K562 (cell line): ENCODE results near the gene RPS28. TPM values are rescaled to one million over a fixed set of nuclear protein-coding genes. Genes with fewer than 3 reads are reported as not detected.

Experiments used
- ATAC-seq: fragments of 200-7000 bp; cut with Tn5 transposase; 3 replicates; pipeline ENCODE4 v1.9.1; 2020; ENCODE audit warnings: moderate library complexity
- BruUV-seq: library from RNA; stranded (reverse); fragments of 400-500 nt; replicated peaks from 2 replicates; lab custom pipeline; 2021; lab: Mats Ljungman, UMichigan
- CTCF ChIA-PET: fragments of 300-600 bp; formaldehyde crosslinking; extraction: SDS; loops from one replicate; lab custom pipeline; 2021; ENCODE audit warnings: low intra/inter-chr PET ratio; lab: Yijun Ruan, JAX
- POLR2A ChIA-PET: fragments of 300-600, 350-650 bp; sonication (Branson Sonifier 250); formaldehyde crosslinking; extraction: SDS; loops from one replicate; lab custom pipeline; 2021; ENCODE audit warnings: antibody characterized with exemption, inconsistent platforms; lab: Yijun Ruan, JAX
- DNase-seq, 4 experiments: peaks; one replicate each; pipeline versions ENCODE4 v3.0.0 to v3.0.0-alpha.2; 2011 to 2018; ENCODE audit warnings: low spot score in 3 of 4, mixed read lengths in 3 of 4; ENCODE audit errors: extremely low read depth in 1 of 4
- FAIRE-seq: peaks from 2 replicates; lab custom pipeline; 2011; peaks lifted over from hg19 to GRCh38; lab: Jason Lieb, UNC
- H2AFZ ChIP-seq: 2 replicates; pipeline ENCODE4 v1.6.0; 2011; ENCODE audit warnings: low read depth, low read length, control low read depth, inconsistent platforms
- H3K27ac ChIP-seq: fragments of 200-600 bp; 3 replicates; pipeline ENCODE4 v1.8.0; 2011; ENCODE audit warnings: low read depth, mild to moderate bottlenecking, control low read depth, inconsistent platforms, low read length, moderate library complexity, mixed read lengths; ENCODE audit errors: extremely low read depth
- H3K27me3 ChIP-seq, 2 experiments: fragments of 300-600 bp in 1 of 2; 2 replicates in 1 of 2; 3 replicates in 1 of 2; pipeline versions ENCODE4 v1.6.0 to v1.8.0; 2011; ENCODE audit warnings: inconsistent platforms in 2 of 2, low read length in 2 of 2, mild to moderate bottlenecking in 1 of 2, mixed read lengths in 1 of 2, moderate library complexity in 1 of 2; ENCODE audit not compliant: control insufficient read depth in 2 of 2, insufficient read depth in 2 of 2
- H3K36me3 ChIP-seq: fragments of 300-600 bp; 3 replicates; pipeline ENCODE4 v1.8.0; 2011; ENCODE audit warnings: mild to moderate bottlenecking, low read length, inconsistent platforms; ENCODE audit not compliant: control insufficient read depth, insufficient read depth
- H3K4me1 ChIP-seq, 2 experiments: fragments of 200-600 bp in 1 of 2; replicated peaks in 1 of 2; 2 replicates in 1 of 2; 3 replicates in 1 of 2; pipeline versions ENCODE4 v1.5.1 to v1.8.0; 2011; ENCODE audit warnings: inconsistent platforms in 2 of 2, low read length in 2 of 2, mild to moderate bottlenecking in 1 of 2, mixed read lengths in 1 of 2, moderate library complexity in 1 of 2; ENCODE audit not compliant: control insufficient read depth in 2 of 2, insufficient read depth in 2 of 2
- H3K4me2 ChIP-seq: 2 replicates; pipeline ENCODE4 v1.6.1; 2011; ENCODE audit warnings: low read length, control low read depth, inconsistent platforms, mixed read lengths; ENCODE audit not compliant: insufficient read depth
- H3K4me3 ChIP-seq: fragments of 200-600 bp; sonication (generic), shearing (Covaris generic); 2 replicates; pipeline ENCODE4 v1.5.1; 2016; ENCODE audit warnings: control low read depth, inconsistent platforms
- H3K79me2 ChIP-seq: fragments of 200-600 bp; 3 replicates; pipeline ENCODE4 v1.8.0; 2011; ENCODE audit warnings: low read length, inconsistent platforms; ENCODE audit not compliant: control insufficient read depth, insufficient read depth
- H3K9ac ChIP-seq, 2 experiments: 2 replicates each; pipeline versions ENCODE4 v1.6.0 to v1.6.1; 2011; ENCODE audit warnings: low read depth in 2 of 2, low read length in 2 of 2, control low read depth in 1 of 2, inconsistent platforms in 1 of 2, mild to moderate bottlenecking in 1 of 2, mixed read lengths in 1 of 2; ENCODE audit not compliant: insufficient read depth in 1 of 2
- H3K9me1 ChIP-seq: one replicate; pipeline ENCODE4 v1.6.0; 2011; ENCODE audit warnings: inconsistent platforms, mild to moderate bottlenecking, low read length, moderate library complexity; ENCODE audit not compliant: control insufficient read depth, insufficient read depth
- H3K9me3 ChIP-seq: replicated peaks from 2 replicates; pipeline ENCODE4 v1.5.1; 2011; ENCODE audit warnings: low read depth, low read length, inconsistent platforms; ENCODE audit not compliant: control insufficient read depth, insufficient read depth
- H4K20me1 ChIP-seq: replicated peaks from 2 replicates; pipeline ENCODE4 v1.6.1; 2011; ENCODE audit warnings: low read length, inconsistent platforms, mixed read lengths; ENCODE audit not compliant: control insufficient read depth, insufficient read depth
- BMI1 ChIP-seq: fragments of 150-350 bp; IDR thresholded peaks from 2 replicates; pipeline ENCODE4 v1.6.1; 2014; ENCODE audit warnings: low read length
- CBX2 ChIP-seq: fragments of 200-600 bp; sonication (generic); IDR thresholded peaks from one replicate; pipeline ENCODE4 v1.6.1; 2012; ENCODE audit warnings: mild to moderate bottlenecking, low read length, inconsistent platforms; ENCODE audit not compliant: insufficient read depth, poor library complexity, severe bottlenecking
- EP300 ChIP-seq: IDR thresholded peaks from 2 replicates; pipeline ENCODE4 v1.6.1; 2012; ENCODE audit warnings: low read length, improper control_type of control experiment
- KAT2B ChIP-seq: IDR thresholded peaks from one replicate; pipeline ENCODE4 v1.6.1; 2012; ENCODE audit warnings: low read depth, mild to moderate bottlenecking, control low read depth, inconsistent platforms, low read length, moderate library complexity
- MYC ChIP-seq, 2 experiments: fragments of 250-450 bp in 1 of 2; sonication (Bioruptor Pico) in 1 of 2; IDR thresholded peaks; 2 replicates each; pipeline versions ENCODE4 v1.5.1 to v1.6.1; 2012 to 2021; ENCODE audit warnings: low read depth in 2 of 2, borderline replicate concordance in 1 of 2, improper control_type of control experiment in 1 of 2, low read length in 1 of 2, mild to moderate bottlenecking in 1 of 2, moderate library complexity in 1 of 2
- POLR2B ChIP-seq: fragments of 450-650 bp; IDR thresholded peaks from 2 replicates; pipeline ENCODE4 v1.6.1; 2018; ENCODE audit warnings: low read depth; ENCODE audit not compliant: partially characterized antibody
- ZNF239 ChIP-seq: fragments of 250-450 bp; sonication (Bioruptor Pico); IDR thresholded peaks from 2 replicates; pipeline ENCODE4 v1.4.0; 2020; ENCODE audit warnings: mild to moderate bottlenecking
- ZNF384 ChIP-seq: IDR thresholded peaks from 2 replicates; pipeline ENCODE4 v1.6.1; 2012; ENCODE audit warnings: low read depth, low read length, improper control_type of control experiment
- WGBS: fragments of 100-300 bp; shearing (Covaris generic); methylation state at CpG from one replicate; pipeline ENCODE4 v1.1.6; 2016; ENCODE audit warnings: low coverage, mixed read lengths; ENCODE audit not compliant: insufficient coverage; ENCODE audit errors: missing lambda C conversion rate; 5-methylcytosine and 5-hydroxymethylcytosine counted together
- in situ Hi-C: fragments of 300-500 bp; cut with MboI; formaldehyde crosslinking; loops from 4 replicates; pipeline ENCODE4 v1.15.0; 2018; ENCODE audit warnings: inconsistent platforms, mixed read lengths
- intact Hi-C: fragments of 100-400 bp; cut with micrococcal nuclease; formaldehyde crosslinking; loops from 2 replicates; pipeline ENCODE4 v1.14.2; 2022
- polyA plus RNA-seq, 8 experiments: library from polyadenylated mRNA; depleted of rRNA in 4 of 8; stranded (reverse) in 5 of 8; unstranded in 3 of 8; fragments of >200 nt; fragmentation: Nextera tagmentation in 2 of 8; fragmentation: Illumina TruSeq in 1 of 8; extraction: Ambion mirVana in 2 of 8; extraction: Trizol in 1 of 8; gene quantifications; 2 replicates each; pipeline versions ENCODE4 v1.2.1 to v1.2.3, GENCODE V29; 2011 to 2014; ENCODE audit warnings: inconsistent platforms in 1 of 8, missing spikeins in 1 of 8
- total RNA-seq, 7 experiments: library from RNA; depleted of rRNA in 6 of 7; stranded (reverse); fragments of >200 nt in 6 of 7; fragmentation: Illumina TruSeq in 2 of 7; extraction: Trizol in 2 of 7; gene quantifications; 2 replicates each; pipeline versions ENCODE4 v1.2.1 to v1.2.3, GENCODE V29; 2011 to 2021; ENCODE audit warnings: low replicate concordance in 1 of 7

The RPS28 gene
- total and polyA plus RNA-seq, 9 of the 15 experiments (the other 6 are each of a cell fraction or from before 2014, with no cell fraction given) = 165 to 2,827 (median 1,303) TPM

GRCh38 chr19:8302734-8303133, 18.6 kb upstream of the RPS28 start:
- no peak for TF ChIP-seq BMI1
- no peak for TF ChIP-seq MYC (IDR thresholded peaks at IDR 0.05; ENCODE audit: low read depth, low read length)
- no peak for TF ChIP-seq MYC (CRISPR knock-in tag; IDR thresholded peaks at IDR 0.05; ENCODE audit: borderline replicate concordance, low read depth)
- TF ChIP-seq KAT2B = no peak
- no peak for TF ChIP-seq POLR2B
- no peak for TF ChIP-seq CBX2
- no peak for TF ChIP-seq ZNF384
- no peak for TF ChIP-seq EP300
- TF ChIP-seq ZNF239 (CRISPR knock-in tag) = no peak
- no peak overlapping the region; a peak in 1 of 4 replicates for H3K9ac ChIP-seq
- intact Hi-C loops (no loop called here), in situ Hi-C loops (no loop called here)
- no peak overlapping the region for H3K4me3 ChIP-seq
- H3K4me1 ChIP-seq = peaks cover 24 to 52% of the 10 kb centered on the region in 2 experiments; a peak in 4 of 5 replicates
- DNase-seq (no peak), ATAC-seq (no peak), FAIRE-seq (no peak)
- H2AFZ ChIP-seq = no peak overlapping the region
- no peaks in the 10 kb centered on the region for H3K9me1 ChIP-seq
- BruUV-seq = no TSS peak
- ChIA-PET CTCF (no interaction called here), POLR2A (interaction anchor here (0.6 to 1.1 kb wide), 4 partner anchors 8 to 58 kb away, joined by 3 to 5 read pairs (median 4); no protein-coding TSS in a partner anchor)
- H3K27me3 ChIP-seq = no peaks in the 10 kb centered on the region
- H3K36me3 ChIP-seq = peaks cover 33% of the 10 kb centered on the region; the same call in 1 of the 3 replicates
- H4K20me1 ChIP-seq = no peaks in the 10 kb centered on the region; the same call in 1 of the 2 replicates
- no peak overlapping the region for H3K27ac ChIP-seq
- no peak overlapping the region for H3K4me2 ChIP-seq
- 81% methylated on average over 7 of the region's 7 CpGs for WGBS
- H3K79me2 ChIP-seq = peaks cover 22% of the 10 kb centered on the region
- no peaks in the 10 kb centered on the region for H3K9me3 ChIP-seq
